Lung (tissue), 12 donors: ENCODE measurements around the gene CD300A. TPM values are rescaled to one million over a fixed set of nuclear protein-coding genes. Genes with fewer than 3 reads are reported as not detected.

Source experiments
- ATAC-seq: fragments of 200-7000 bp; cut with Tn5 transposase; one replicate; pipeline ENCODE4 v1.9.1; 2020; ENCODE audit warnings: moderate number of reproducible peaks; ENCODE audit not compliant: insufficient read depth, low FRiP score
- DNase-seq, 3 donors: peaks; one replicate each; pipeline ENCODE4 v3.0.0-alpha.2; 2013 to 2017
- H3K27ac ChIP-seq, 2 donors: one replicate each; pipeline ENCODE4 v1.5.1; 2013; ENCODE audit warnings: mild to moderate bottlenecking in 2 of 2, moderate library complexity in 2 of 2, control low read depth in 1 of 2, inconsistent platforms in 1 of 2, low read depth in 1 of 2, low read length in 1 of 2
- H3K27me3 ChIP-seq, 3 donors: one replicate each; pipeline ENCODE4 v1.5.1; 2013; ENCODE audit warnings: low read length in 2 of 3; ENCODE audit not compliant: control insufficient read depth in 3 of 3, insufficient read depth in 3 of 3
- H3K36me3 ChIP-seq, 4 donors: one replicate each; pipeline ENCODE4 v1.5.1; 2013; ENCODE audit warnings: low read length in 4 of 4, mild to moderate bottlenecking in 1 of 4, moderate library complexity in 1 of 4; ENCODE audit not compliant: control insufficient read depth in 4 of 4, insufficient read depth in 4 of 4
- H3K4me1 ChIP-seq, 5 donors: one replicate each; pipeline ENCODE4 v1.5.1; 2013; ENCODE audit warnings: low read length in 5 of 5, mild to moderate bottlenecking in 2 of 5, moderate library complexity in 1 of 5; ENCODE audit not compliant: control insufficient read depth in 5 of 5, insufficient read depth in 5 of 5
- H3K4me3 ChIP-seq: one replicate; pipeline ENCODE4 v1.5.1; 2013; ENCODE audit warnings: mild to moderate bottlenecking, control low read depth, moderate library complexity
- H3K9ac ChIP-seq, 2 donors: one replicate each; pipeline ENCODE4 v1.5.1; 2013; ENCODE audit warnings: low read length in 2 of 2, control low read depth in 1 of 2; ENCODE audit not compliant: insufficient read depth in 1 of 2
- H3K9me3 ChIP-seq, 4 donors: one replicate each; pipeline ENCODE4 v1.5.1; 2013; ENCODE audit warnings: low read length in 3 of 4, mild to moderate bottlenecking in 1 of 4, moderate library complexity in 1 of 4; ENCODE audit not compliant: control insufficient read depth in 4 of 4, insufficient read depth in 3 of 4
- CTCF ChIP-seq: IDR thresholded peaks from 2 replicates; pipeline ENCODE4 v1.5.1; 2012; ENCODE audit warnings: mild to moderate bottlenecking; ENCODE audit errors: control extremely low read depth, extremely low read depth
- WGBS, 2 donors: extraction: QIAGEN DNeasy Blood & Tissue Kit; methylation state at CpG; one replicate each; pipeline ENCODE4 v1.1.7; 2013; 5-methylcytosine and 5-hydroxymethylcytosine counted together
- polyA plus RNA-seq, 2 donors: library from polyadenylated mRNA; stranded (reverse); fragments of 200-250 nt; gene quantifications; one replicate each; pipeline ENCODE4 v1.2.1, GENCODE V29; 2013
- total RNA-seq, 2 donors: library from RNA; depleted of rRNA in 1 of 2; stranded (reverse); fragments of >200 nt in 1 of 2; gene quantifications; one replicate each; pipeline ENCODE4 v1.2.1, GENCODE V29; 2014 to 2021
- donor health status: control.
- donor health status: control.
- donor health status: Bipolar disorder and iron deficiency.
- donor health status: healthy.
- donor health status: DM: yes; HTN: yes; CAD: no.

CD300A gene
- total and polyA plus RNA-seq, 4 donors, result 8.0 to 66.3 (median 16.9) TPM

- Histone ChIP-seq H3K9ac (peak overlapping the region; percentile 19 to 25), H3K27ac (peak overlapping the region; percentile 28 to 91), H3K9me3 (peaks cover 0 to 3% (median 0%) of the 10 kb centered on the region in 4 donors), H3K27me3 (no peaks in the 10 kb centered on the region), H3K4me3 (no peak overlapping the region), H3K4me1 (peaks cover 3 to 34% (median 12%) of the 10 kb centered on the region in 5 donors), H3K36me3 (no peaks in the 10 kb centered on the region)
- DNase-seq (peak in 2 of 3 donors; percentile 19 to 50), ATAC-seq (no peak)
- 62 to 72% methylated on average over 10 of the region's 10 CpGs for WGBS, 2 donors
- no peak for TF ChIP-seq CTCF
Observed at GRCh38 chr17:74427048-74427762, 39.2 kb upstream of the CD300A start.

GRCh38 chr17:74427763-74428153 lies 38.7 kb upstream of the CD300A start:
- DNase-seq (no peak), ATAC-seq (no peak)
- H3K9me3 ChIP-seq, result peaks cover 0 to 3% (median 0%) of the 10 kb centered on the region in 4 donors
- TF ChIP-seq CTCF, result no peak
- peak overlapping the region; percentile 28 to 91 for H3K27ac ChIP-seq
- H3K4me1 ChIP-seq, result peaks cover 3 to 36% (median 12%) of the 10 kb centered on the region in 5 donors
- 71 to 73% methylated on average over 6 of the region's 6 CpGs for WGBS, 2 donors
- H3K4me3 ChIP-seq, result no peak overlapping the region
- H3K36me3 ChIP-seq, result no peaks in the 10 kb centered on the region
- H3K27me3 ChIP-seq, result no peaks in the 10 kb centered on the region
- H3K9ac ChIP-seq, result no peak overlapping the region

- WGBS, 2 donors, result 57 to 67% methylated on average over 19 of the region's 19 CpGs
- Histone ChIP-seq H3K9me3 (no peaks in the 10 kb centered on the region), H3K27me3 (no peaks in the 10 kb centered on the region), H3K27ac (peak overlapping the region; percentile 93 to 94), H3K4me3 (no peak overlapping the region), H3K36me3 (no peaks in the 10 kb centered on the region), H3K9ac (peak overlapping the region in 1 of 2 donors; percentile 57), H3K4me1 (peaks cover 6 to 51% (median 24%) of the 10 kb centered on the region in 5 donors)
- ATAC-seq (no peak), DNase-seq (peak in 2 of 3 donors; percentile 30 to 38)
- no peak for TF ChIP-seq CTCF
Observed at GRCh38 chr17:74429604-74430384, 36.6 kb upstream of the CD300A start.
